ENCODE measurements around the gene TSHR.
A peak's percentile ranks its signal among the peaks of the same experiment; 100 is the strongest.
"Not testable (repeated sequence)": the region's sequence is repeated elsewhere in the genome, so short reads cannot be mapped to it uniquely, and the experiment has no call there.

The TSHR gene

DNA sequence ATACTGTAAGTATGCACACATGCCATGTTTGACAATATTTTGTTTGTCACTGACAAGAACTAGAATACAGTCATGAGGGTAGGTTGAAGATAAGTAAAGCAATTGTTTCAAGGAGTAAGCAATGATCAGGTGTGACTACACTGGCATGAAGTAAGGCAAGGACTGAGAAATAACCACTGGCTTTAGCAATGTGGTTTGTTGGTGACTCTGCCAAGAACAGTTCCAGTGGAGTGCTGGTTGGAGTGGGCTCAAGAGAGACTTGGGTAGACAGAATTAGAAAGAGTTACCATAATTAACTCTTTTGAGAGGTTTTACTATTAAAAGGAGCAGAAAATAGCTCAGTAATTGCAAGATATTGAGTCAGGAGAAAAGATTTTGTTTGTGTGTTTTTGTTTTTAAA lies 135.7 kb downstream of the TSHR start:
- DNase-seq = no peak

DNA sequence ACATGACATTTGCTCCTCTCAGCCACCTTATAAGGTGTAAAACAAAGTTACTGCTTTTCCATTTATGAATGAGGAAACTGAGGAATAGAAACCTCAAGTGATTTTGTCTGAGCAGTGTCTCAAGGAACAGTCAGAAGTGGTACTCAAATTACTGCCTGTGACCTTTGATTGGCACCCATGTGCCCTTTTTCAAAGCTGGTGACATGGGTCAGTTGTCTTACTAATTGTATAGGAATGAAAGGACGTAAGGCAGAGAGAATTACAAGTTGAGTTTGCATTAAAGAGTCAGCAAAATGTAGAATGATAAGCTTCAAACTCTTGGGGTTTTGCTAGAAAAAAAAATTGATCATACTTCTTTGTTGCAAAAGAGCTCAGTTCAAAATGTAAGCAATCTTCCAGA lies 136.2 kb downstream of the TSHR start:
- DNase-seq = no peak

DNA sequence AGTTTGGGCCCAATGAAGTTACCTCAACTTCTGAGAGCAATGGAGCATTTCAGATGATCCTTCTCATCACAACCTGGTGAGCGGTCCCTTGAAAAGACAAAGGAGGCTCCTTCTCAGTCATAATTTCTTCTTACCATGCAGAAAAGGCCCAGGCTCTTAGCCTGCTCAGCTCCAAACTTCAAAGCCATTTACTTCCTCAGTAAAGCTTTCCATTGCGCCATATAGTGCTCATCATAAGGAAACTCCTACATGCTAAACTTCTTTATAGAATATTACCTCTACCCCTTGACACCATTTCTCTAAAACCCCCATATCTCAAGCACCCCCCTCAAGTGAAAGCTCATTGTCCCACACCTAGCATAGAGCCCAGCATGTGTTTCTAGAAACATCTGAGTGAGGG lies 138.2 kb downstream of the TSHR start:
- no peak for DNase-seq

- DNase-seq = no peak
These were observed 140.1 kb downstream of the TSHR start for GRCh38 chr14:81095539-81095938.

DNA sequence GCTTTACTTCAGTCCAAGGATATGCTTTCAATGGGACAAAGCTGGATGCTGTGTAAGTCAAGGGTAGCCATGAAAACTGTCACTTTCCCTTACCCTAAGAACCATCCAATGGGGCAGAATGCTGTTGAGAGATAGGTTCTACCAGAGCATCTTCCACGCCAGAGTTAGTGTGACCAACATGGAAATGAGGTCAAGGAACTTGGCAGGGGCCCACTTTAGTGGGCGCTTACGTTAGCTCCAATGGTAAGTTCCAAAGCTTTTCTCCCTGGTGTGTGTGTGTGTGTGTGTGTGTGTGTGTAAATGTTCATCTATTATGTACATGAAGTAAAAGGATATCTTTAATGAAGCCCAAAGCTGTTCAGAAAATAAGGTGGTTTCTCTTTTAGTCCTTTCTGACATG lies 141.2 kb downstream of the TSHR start:
- DNase-seq = no peak

DNA sequence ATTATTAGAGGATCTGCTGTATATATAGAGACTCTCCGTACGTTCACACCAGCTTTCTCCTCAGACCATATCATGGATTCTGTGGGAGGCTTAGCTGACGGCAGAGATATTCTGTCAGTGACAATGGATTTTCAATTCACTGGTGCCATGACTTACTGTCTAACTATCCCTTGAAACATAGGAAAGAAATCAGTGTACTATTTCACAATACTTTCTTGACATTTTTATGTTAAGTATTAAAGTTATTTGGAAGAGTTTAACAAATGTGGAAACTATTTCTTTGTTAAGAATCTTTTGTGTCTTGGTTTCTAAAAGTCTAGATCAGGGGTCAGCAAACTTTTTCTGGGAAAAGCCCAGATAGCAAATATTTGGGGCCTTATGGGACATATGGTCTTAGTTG lies 146.8 kb downstream of the TSHR start:
- no peak for DNase-seq

GRCh38 chr14:81103443-81103842 lies 148.0 kb downstream of the TSHR start:
- DNase-seq = no peak

GRCh38 chr14:81105378-81105777 lies 150.0 kb downstream of the TSHR start:
- no peak for DNase-seq

- no peak for DNase-seq
These were observed 150.5 kb downstream of the TSHR start for GRCh38 chr14:81105961-81106360.

DNA sequence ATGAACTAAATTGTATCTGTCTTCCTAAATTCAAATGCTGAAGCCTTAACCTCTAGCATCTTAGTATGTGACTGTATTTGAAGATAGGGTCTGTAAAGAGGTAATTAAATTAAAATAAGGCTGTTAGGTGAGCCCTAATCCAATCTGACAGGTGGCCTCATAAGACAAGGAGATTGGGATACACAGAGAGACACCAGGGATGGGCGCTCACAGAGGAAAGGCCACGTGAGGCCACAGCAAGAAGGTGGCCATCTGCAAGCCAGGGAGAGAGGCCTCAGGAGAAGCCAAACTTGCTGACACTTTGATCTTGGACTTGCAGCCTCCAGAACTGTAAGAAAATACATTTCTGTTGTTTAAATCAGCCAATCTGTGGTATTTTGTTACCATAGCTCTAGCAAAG lies 154.8 kb downstream of the TSHR start:
- DNase-seq = no peak

DNA sequence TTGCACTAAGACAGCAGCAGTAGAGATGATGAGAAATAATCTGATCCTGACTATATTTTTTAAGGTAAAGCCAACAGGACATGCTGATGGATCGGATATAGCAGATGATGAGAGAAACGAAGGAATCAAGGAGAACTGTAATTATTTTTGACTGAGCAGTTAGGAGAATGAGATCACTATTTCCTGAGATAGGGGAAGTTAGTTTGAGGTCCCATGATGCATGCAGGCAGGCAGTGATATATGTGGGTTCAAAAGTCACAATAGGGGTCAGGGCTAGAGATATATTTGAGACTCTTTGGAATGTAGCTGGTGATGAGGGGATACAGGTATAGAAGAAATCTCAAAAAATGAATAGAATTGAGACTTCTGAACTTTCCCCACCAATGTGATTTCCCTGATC lies 157.8 kb downstream of the TSHR start:
- DNase-seq = no peak

GRCh38 chr14:81113945-81114820 lies 158.8 kb downstream of the TSHR start:
- not testable (repeated sequence) for DNase-seq

DNA sequence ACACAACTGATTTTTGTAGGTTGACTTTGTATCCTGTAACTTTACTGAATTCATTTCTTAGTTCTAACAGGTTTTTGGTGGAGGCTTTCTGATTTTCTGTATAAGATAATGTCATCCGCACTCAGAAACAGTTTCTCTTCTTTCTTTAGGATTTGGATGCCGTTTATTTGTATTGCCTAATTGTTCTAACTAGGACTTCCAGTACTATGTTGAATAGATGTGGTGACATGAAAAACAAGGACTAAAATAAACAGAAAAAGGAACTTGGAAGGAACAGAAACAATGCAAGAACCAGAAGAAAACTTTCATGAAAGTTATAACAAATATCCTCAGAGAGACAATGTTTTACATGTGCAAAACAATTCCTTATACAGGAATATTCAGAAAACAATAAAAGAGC lies 165.1 kb downstream of the TSHR start:
- DNase-seq = no peak

GRCh38 chr14:81122326-81122725 lies 166.9 kb downstream of the TSHR start:
- DNase-seq = no peak

GRCh38 chr14:81123811-81124210 lies 168.4 kb downstream of the TSHR start:
- no peak for DNase-seq

GRCh38 chr14:81125536-81125935 lies 170.1 kb downstream of the TSHR start:
- no peak for DNase-seq

- DNase-seq = no peak
These were observed 172.4 kb downstream of the TSHR start for GRCh38 chr14:81127785-81128184.

GRCh38 chr14:81129242-81129641 lies 173.8 kb downstream of the TSHR start:
- no peak for DNase-seq

GRCh38 chr14:81132468-81132867 lies 177.0 kb downstream of the TSHR start:
- no peak for DNase-seq

- no peak for DNase-seq
These were observed 178.0 kb downstream of the TSHR start for GRCh38 chr14:81133400-81133799.

- DNase-seq = peak; percentile 11 to 39
These were observed 181.9 kb downstream of the TSHR start for GRCh38 chr14:81137316-81137715.

DNA sequence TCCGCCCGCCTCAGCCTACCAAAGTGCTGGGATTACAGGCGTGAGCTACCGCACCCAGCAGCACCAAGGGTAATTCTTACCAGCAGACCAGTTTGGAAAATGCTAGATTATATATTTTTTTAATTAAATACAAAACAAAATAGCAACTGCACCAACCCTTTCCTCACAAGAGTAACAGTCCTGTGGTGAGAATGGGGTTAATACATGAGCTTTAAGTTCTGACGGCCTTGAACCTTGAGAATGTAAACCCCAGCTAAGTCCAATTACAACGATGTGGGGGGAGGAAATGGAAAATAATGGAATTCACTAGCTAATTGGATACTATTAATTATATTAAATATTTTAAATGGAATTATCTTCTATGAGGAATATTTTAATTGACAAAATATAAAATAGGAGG lies 183.0 kb downstream of the TSHR start:
- no peak for DNase-seq

DNA sequence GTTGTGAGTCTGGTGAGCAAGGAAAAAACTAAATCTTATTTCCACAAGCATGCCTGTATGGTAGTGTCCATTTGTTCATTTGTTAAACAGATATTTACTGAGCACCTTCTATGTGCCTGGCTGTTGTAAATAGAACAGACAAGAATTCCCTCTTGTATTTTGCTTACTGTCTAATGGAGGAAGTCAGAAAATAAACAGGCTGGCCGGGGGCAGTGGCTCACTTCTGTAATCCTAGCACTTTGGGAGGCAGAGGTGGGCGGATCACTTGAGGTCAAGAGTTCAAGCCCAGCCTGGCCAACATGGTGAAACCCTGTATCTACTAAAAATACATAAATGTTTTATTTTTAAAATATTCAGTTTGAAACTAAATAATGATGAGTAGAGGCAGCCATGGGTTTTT lies 186.0 kb downstream of the TSHR start:
- no peak for DNase-seq

- no peak for DNase-seq
These were observed 188.4 kb downstream of the TSHR start for GRCh38 chr14:81143793-81144192.

Measured in SW 1271 (cell line).